Measurements from ENCODE around the gene LINGO1.

Gene LINGO1

DNA sequence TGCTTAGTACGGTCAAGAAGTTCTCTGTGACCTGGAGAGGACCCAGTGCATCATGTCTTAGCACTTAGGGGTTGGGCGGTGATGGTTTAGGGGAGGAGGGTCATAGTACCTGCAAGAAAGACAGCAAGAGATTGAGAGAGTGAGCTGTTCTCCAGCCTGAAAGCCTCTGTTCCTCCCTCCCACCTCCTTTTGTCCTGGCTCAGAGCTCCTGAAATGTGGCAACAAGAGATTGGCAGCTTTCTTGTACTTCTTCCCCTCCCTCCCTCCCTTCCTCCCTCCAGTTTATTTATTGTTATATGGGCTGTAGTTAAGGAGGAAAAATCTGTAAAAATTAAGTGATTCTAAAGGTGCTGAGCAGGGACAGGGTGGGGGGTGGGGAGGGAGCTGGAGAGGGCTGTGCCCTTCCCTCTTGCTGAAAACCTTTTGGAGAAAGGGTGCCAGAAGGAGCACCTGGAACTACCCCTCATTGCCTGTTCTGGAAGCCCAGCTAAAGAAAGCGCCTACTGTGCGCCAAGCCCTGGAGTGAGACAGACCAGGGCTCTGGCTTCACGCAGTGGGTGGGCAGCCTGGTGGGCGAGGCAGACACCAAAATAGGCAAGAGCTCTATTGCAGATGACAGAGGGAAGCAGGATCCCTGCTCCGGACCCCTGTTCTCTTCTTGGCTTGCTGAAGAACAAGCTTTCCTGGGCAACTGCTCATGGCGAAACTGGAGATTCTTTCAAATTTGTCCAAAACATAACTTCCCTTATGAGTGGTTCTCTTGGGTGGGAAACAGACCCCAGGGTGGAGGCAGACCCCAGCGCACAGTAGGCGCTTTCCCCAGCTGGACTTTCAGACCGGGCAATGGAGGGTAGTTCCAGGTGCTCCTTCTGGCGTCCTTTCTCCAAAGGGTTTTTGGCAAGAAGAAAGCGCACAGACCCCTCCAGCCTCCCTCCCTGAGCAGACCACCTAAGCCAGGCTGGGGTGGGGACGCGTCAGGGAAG lies 35.6 kb downstream of the LINGO1 start:
- no peak for DNase-seq (ENCODE audit: low read depth, low spot score)

DNA sequence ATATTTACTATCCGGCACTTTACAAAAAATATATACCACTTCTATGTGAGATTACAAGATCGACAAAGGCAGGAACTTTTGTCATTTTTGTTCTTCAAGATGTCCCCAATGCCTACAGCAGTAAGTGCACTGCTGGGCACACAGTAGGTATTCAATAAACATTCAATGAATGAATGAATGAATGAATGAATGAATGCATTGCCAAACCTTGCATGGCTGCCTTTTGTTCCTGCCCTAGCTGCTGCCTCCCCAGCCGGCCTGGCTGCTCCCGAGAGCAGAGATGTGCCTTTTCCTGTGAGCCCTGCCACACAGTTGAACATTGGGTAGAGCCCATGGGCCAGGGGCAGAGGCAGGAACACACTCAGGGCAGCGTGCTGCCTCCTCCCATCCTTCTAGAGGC lies 37.5 kb downstream of the LINGO1 start:
- DNase-seq (ENCODE audit: low read depth, low spot score): no peak

GRCh38 chr15:77592758-77593157 lies 40.0 kb downstream of the LINGO1 start:
- DNase-seq (ENCODE audit: low read depth, low spot score): no peak

- DNase-seq (ENCODE audit: low read depth, low spot score): no peak
Measured at GRCh38 chr15:77591968-77592613, 40.6 kb downstream of the LINGO1 start.

DNA sequence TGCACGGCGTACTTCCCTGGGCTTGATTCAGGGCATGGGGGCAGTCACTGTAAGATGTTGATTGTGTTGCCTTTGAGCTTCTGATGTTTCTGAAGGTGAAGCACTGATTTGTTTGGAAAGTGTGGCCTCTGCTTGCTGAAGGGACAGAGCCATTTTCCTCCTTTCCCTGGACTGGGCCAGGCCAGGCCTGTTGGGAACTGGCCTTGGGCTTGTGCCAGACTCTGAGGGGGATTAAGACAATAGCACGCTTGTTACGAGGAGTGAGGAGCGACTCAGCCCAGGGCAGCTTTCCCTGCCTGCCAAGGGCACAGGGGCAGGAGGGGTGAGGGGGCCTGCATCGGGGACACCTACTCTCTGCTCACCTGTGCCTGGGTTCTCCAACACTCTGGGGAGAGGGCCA lies 42.9 kb downstream of the LINGO1 start:
- no peak for DNase-seq (ENCODE audit: low read depth, low spot score)

GRCh38 chr15:77588126-77588525 lies 44.6 kb downstream of the LINGO1 start:
- no peak for DNase-seq (ENCODE audit: low read depth, low spot score)

- DNase-seq (ENCODE audit: low read depth, low spot score): no peak
Measured at GRCh38 chr15:77584691-77585090, 48.0 kb downstream of the LINGO1 start.

DNA sequence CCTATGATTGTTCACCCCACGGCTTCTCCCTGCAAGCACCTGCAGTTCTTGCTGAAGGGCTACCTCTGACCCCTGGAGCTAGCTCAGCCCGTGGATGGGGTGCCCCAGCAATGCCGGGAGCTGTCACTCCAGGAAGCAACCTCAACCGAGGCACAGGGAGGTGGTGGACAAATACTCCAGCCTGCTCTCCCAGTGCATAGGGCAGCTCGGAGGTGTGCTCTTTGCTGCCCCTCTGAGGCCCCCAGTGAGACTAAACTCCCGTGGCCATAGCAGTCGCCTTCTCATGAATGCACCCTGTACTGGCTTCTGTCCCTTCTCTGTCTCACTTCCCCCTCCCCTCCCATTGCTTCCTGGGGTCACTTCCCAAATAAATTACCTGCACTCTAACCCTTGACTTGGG lies 48.5 kb downstream of the LINGO1 start:
- no peak for DNase-seq (ENCODE audit: low read depth, low spot score)

- no peak for DNase-seq (ENCODE audit: low read depth, low spot score)
Measured at GRCh38 chr15:77582763-77583162, 49.9 kb downstream of the LINGO1 start.

DNA sequence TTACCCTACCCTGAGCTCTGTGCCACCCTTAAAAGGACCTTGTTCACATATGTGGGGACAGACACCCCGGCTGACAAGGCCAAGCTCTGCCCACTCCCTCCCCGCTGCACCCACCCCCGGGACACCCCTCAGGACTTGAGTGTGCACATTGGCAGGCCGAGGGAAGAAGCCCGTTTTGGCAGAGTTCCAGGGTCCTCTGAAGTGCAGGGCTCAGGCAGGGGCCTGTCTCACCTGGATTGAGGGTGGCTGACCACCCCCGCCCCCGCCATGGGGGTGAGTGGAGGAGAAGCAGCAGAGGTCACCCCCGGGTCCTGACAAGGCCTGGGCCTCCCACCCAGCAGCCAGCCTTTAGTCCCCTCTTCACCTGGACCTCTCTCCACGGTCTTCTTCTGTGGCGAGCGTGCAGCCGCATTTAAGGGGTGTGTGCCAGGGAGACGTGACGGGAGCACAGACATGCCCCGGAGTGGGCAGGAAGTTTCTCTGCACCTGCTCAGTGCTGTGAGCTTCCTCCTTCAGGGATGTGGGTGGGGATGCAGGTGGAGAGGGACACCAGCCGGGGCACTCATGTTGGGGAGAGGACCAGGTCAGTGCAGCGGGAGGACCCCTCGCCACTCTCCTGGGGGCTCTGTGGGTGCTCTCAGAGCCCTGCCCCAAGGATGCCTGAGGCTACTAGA lies 50.7 kb downstream of the LINGO1 start:
- DNase-seq (ENCODE audit: low read depth, low spot score): no peak

GRCh38 chr15:77580996-77581682 lies 51.6 kb downstream of the LINGO1 start:
- DNase-seq (ENCODE audit: low read depth, low spot score): no peak

DNA sequence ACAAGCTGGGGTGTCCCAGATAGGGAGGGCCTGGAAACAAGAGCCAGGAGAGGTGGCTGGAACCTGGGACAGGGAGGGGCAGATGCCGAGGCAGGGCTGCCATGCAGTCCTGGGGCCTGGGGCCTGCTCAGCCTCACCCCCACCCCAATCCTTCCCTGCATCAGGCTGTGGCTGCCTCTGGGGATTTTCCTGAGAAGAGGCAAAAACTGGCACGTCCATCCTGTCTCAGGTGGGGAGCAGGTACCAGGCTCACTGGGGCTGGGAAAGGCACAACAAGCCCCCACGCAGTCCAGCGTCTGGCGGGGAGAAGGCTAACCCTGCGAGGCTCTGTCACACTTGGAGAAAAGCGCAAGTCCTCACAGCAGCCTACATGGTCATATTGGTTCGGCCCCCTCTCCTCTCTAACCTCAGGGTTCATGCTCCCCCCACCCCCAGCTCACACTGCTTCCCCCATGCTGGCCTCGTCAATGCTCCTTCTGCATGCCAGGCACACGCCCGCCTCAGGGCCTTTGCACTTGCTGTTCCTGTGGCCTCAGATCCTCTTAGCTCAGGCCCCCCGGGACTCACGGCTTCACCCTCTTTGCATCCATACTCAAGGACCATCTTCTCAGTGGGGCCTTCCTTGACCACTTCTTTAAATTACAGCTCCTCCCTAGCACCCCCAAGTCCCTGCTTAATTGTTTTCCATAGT lies 53.1 kb downstream of the LINGO1 start:
- DNase-seq (ENCODE audit: low read depth, low spot score): no peak

DNA sequence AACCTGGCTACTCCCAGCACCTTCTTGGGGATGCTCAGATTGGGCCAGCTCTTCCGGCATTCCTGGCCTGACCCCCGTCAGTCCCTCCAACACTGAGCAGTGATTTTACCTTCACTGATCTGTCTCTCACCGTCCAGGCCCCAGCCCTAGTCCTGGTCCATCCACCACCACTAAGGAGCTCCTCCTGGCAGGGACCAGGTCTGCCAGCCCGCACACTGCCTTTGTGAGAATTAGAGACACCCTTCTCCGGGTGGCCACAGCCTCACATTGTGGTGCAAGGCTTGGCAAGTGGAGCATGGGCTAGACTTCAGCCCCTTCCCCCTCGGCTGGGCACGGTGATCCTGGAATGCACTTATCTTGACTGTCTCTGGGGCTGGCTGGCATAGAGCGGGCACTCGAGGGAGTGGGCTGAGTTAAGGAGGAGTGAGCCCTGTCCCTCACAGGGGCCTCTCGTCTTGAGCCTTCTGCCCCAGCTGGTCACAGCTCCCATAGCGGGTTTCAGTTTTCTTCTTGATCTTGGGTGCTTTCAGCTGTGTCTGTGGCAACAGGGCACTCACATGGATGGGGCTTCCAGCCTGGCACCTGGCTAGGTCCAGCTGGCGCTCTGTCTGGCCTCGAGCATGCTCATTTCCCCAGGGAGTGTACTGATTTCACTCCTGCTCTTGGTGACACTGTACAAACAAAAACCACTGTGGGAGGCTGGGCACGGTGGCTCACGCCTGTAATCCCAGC lies 53.9 kb downstream of the LINGO1 start:
- DNase-seq (ENCODE audit: low read depth, low spot score): no peak

DNA sequence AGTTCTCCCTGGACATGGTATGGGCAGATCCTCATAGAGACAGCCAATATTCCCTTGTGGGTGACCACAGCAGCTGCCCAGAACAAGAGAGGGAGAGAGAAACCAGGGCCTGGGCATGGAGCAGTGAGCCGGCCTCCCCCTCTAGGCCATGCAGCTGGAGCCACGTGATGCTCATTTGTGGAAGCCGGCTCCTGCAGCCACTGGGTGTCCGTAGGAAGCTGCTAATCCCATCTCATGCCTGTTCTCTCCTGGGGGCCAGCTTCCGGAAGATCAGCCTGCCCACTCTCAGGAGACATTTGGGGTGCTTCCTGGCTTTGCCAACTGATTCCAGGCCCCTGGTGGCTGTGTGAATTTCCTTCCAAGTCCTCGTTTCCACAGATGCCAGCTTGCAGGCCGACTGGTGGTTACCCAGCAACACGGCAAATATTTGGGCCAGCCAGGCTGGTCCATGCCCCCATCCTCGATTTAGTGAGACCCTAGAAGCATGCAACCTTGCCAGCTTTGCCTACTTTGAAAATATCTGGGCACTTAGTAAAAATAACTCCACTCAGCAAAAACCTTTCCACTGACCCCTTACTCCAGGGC lies 55.3 kb downstream of the LINGO1 start:
- DNase-seq (ENCODE audit: low read depth, low spot score): no peak

DNA sequence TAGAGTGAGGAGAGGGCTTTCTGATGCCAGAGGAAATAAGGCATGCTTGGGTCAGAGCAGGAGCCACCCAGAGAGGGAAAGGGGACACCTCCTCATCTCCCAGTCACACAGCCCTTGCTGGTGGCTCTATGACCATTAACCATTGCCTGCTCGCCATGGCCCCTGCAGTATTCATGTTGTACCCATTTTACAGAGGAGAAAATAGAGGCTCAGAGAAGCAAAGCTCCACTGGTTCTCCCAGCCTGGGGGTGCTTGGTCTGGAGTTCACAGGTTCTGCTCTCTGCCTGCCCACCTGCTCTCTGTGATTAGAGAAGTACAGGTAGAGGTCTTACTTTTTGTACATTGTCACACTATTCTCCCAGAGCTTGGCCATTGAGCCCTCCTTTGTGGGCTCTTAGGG lies 56.2 kb downstream of the LINGO1 start:
- DNase-seq (ENCODE audit: low read depth, low spot score): no peak

GRCh38 chr15:77575203-77575934 lies 57.3 kb downstream of the LINGO1 start:
- DNase-seq (ENCODE audit: low read depth, low spot score): no peak

DNA sequence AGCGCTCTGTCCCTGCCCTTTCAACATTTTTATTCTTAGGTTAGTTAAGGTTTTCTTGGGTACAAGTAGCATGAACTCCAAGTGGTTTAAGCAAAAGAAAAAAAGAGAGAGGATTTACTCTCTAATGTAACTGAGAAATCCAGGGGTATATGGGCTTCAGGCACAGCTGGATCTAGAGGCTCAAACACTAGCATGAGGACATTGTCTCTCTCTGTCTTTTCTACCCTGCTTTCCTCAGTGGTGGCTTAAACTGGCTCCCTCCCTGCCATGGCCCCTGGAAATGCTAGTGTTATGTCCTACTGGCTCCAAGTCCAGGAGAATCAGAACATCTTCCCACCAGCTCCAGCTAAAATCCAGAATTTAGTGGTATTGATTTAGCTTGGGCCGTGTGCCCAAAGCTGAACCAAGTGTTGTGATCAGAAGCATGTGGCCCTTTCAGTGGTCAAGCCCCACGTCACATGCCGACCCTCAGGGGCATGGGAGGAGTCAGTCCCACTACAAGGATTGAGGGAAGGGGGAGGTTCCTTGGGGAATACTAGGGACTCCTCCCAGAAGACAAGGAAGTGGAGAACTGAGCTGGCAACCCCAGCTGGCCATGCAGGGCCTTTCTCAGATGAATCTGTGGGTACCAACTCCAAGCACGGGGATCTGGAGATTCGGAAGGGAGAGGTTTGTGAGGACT lies 58.0 kb downstream of the LINGO1 start:
- no peak for DNase-seq (ENCODE audit: low read depth, low spot score)

- DNase-seq (ENCODE audit: low read depth, low spot score): no peak
Measured at GRCh38 chr15:77573802-77574201, 58.9 kb downstream of the LINGO1 start.

DNA sequence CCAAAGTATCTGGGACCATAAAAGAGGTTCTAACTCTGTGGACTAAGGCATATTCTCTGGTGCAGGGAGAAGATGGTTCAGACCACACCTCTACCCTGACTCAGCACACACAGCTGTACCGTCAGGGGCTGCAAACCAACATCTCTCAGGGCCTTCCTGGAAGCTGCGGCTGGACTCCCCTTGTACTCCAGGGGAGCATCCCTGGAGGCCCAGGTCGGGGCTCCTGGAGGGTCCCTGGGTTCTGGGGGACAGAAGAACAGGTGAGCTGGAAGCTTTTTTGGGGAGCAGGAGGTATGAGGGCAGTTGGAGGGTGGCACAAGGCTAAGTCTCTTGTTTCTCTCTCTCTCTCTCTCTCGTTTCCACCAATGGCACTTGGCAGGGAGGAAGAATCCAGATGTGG lies 60.5 kb downstream of the LINGO1 start:
- no peak for DNase-seq (ENCODE audit: low read depth, low spot score)

Measured in smooth muscle cell of the brain vasculature (primary cell).